ENCODE results near the gene ACADS. TPM values are rescaled to one million over a fixed set of nuclear protein-coding genes. Genes with fewer than 3 reads are reported as not detected.
"Not testable (repeated sequence)": the region's sequence is repeated elsewhere in the genome, so short reads cannot be mapped to it uniquely, and the experiment has no call there.

ACADS gene
- total and polyA plus RNA-seq, 9 of the 15 experiments (the other 6 are each of a cell fraction or from before 2014, with no cell fraction given): 0.06 to 20.3 (median 8.8) TPM

- Histone ChIP-seq H3K4me1 (replicated peaks in 1 of 2; ENCODE audit: control insufficient read depth in 2 of 2, insufficient read depth in 2 of 2, low read length in 2 of 2) (peaks cover 12 to 20% of the 10 kb centered on the region in 2 experiments), H2AFZ (ENCODE audit: low read depth, low read length) (no peak overlapping the region), H3K27ac (ENCODE audit: extremely low read depth, low read depth, low read length) (no peak overlapping the region), H3K9me3 (replicated peaks; ENCODE audit: control insufficient read depth, insufficient read depth, low read depth, low read length) (no peaks in the 10 kb centered on the region), H3K4me3 (peak overlapping the region; percentile 85; the same call in 1 of the 2 replicates), H3K36me3 (ENCODE audit: control insufficient read depth, insufficient read depth, low read length) (peaks cover 50% of the 10 kb centered on the region; the same call in 2 of the 3 replicates), H3K9ac (ENCODE audit: insufficient read depth in 1 of 2, low read depth in 2 of 2, low read length in 2 of 2) (peak overlapping the region in 1 of 2 experiments; percentile 98; a peak in 1 of 4 replicates), H3K9me1 (ENCODE audit: control insufficient read depth, insufficient read depth, low read length) (no peaks in the 10 kb centered on the region), H3K27me3 (ENCODE audit: control insufficient read depth in 2 of 2, insufficient read depth in 2 of 2, low read length in 2 of 2) (no peaks in the 10 kb centered on the region), H4K20me1 (replicated peaks; ENCODE audit: control insufficient read depth, insufficient read depth, low read length) (0 out of 2 replicates have a peak, but pooled peaks cover 1% of the 10 kb centered on the region), H3K4me2 (ENCODE audit: insufficient read depth, low read length) (peak overlapping the region; percentile 97), H3K79me2 (ENCODE audit: control insufficient read depth, insufficient read depth, low read length) (peaks cover 14% of the 10 kb centered on the region)
- in situ Hi-C loops (cut with MboI) (no loop called here), intact Hi-C loops (cut with micrococcal nuclease) (no loop called here)
- WGBS (ENCODE audit: insufficient coverage, low coverage, missing lambda C conversion rate): 84% methylated on average over 9 of the region's 9 CpGs
- BruUV-seq (replicated peaks): no TSS peak
- DNase-seq (ENCODE audit: extremely low read depth in 1 of 4, low spot score in 3 of 4) (no peak), ATAC-seq (no peak), FAIRE-seq (no peak)
- TF ChIP-seq ELK1 (CRISPR knock-in tag; IDR thresholded peaks at IDR 0.05): no peak
- TF ChIP-seq RBM25 (IDR thresholded peaks at IDR 0.05; ENCODE audit: low read depth, low read length, severe bottlenecking): no peak
- TF ChIP-seq ARID3A (IDR thresholded peaks at IDR 0.05; ENCODE audit: borderline replicate concordance, low read depth, low read length): no peak
- ChIA-PET POLR2A (no interaction called here), CTCF (ENCODE audit: low intra/inter-chr PET ratio) (no interaction called here)
These were observed 1.3 kb downstream of the ACADS start for GRCh38 chr12:120726961-120727360.

GRCh38 chr12:120732198-120732597, 6.6 kb downstream of the ACADS start:
- FAIRE-seq; H3K27ac ChIP-seq (ENCODE audit: extremely low read depth, low read depth, low read length); H3K4me1 ChIP-seq (replicated peaks in 1 of 2; ENCODE audit: control insufficient read depth in 2 of 2, insufficient read depth in 2 of 2, low read length in 2 of 2); H3K79me2 ChIP-seq (ENCODE audit: control insufficient read depth, insufficient read depth, low read length); H3K9me3 ChIP-seq (replicated peaks; ENCODE audit: control insufficient read depth, insufficient read depth, low read depth, low read length); H2AFZ ChIP-seq (ENCODE audit: low read depth, low read length); POLR2A ChIA-PET; BruUV-seq (replicated peaks); in situ Hi-C loops (cut with MboI); DNase-seq (ENCODE audit: extremely low read depth in 1 of 4, low spot score in 3 of 4); H3K9me1 ChIP-seq (ENCODE audit: control insufficient read depth, insufficient read depth, low read length); ATAC-seq; H3K4me2 ChIP-seq (ENCODE audit: insufficient read depth, low read length); H3K4me3 ChIP-seq; CTCF ChIA-PET (ENCODE audit: low intra/inter-chr PET ratio); H3K27me3 ChIP-seq (ENCODE audit: control insufficient read depth in 2 of 2, insufficient read depth in 2 of 2, low read length in 2 of 2); H4K20me1 ChIP-seq (replicated peaks; ENCODE audit: control insufficient read depth, insufficient read depth, low read length); H3K9ac ChIP-seq (ENCODE audit: insufficient read depth in 1 of 2, low read depth in 2 of 2, low read length in 2 of 2); intact Hi-C loops (cut with micrococcal nuclease): not testable (repeated sequence)
- peaks cover 29% of the 10 kb centered on the region; the same call in 2 of the 3 replicates for H3K36me3 ChIP-seq (ENCODE audit: control insufficient read depth, insufficient read depth, low read length)
- 81% methylated on average over 3 of the region's 35 CpGs for WGBS (ENCODE audit: insufficient coverage, low coverage, missing lambda C conversion rate)

Data from K562 (cell line).